Stomach (tissue), 9 donors: Measurements from ENCODE around the gene FLOT1. TPM values are rescaled to one million over a fixed set of nuclear protein-coding genes. Genes with fewer than 3 reads are reported as not detected.

Experiments
- DNase-seq, 2 donors: peaks; one replicate each; pipeline versions ENCODE4 v3.0.0 to v3.0.0-alpha.2; 2013 to 2019
- H3K27ac ChIP-seq, 5 donors: fragments of 200-600 bp in 4 of 5; sonication (generic) in 4 of 5; one replicate each; pipeline ENCODE4 v1.5.1; 2013 to 2019; ENCODE audit warnings: mild to moderate bottlenecking in 1 of 5, moderate library complexity in 1 of 5
- H3K27me3 ChIP-seq, 3 donors: fragments of 200-600 bp; sonication (generic); one replicate each; pipeline ENCODE4 v1.5.1; 2017 to 2019; ENCODE audit warnings: mixed run types in 1 of 3
- H3K36me3 ChIP-seq, 4 donors: fragments of 200-600 bp; sonication (generic); 1 replicate in 3 of 4; 2 replicates in 1 of 4; pipeline ENCODE4 v1.5.1; 2016 to 2019
- H3K4me1 ChIP-seq, 4 donors: fragments of 200-600 bp; sonication (generic); one replicate each; pipeline ENCODE4 v1.5.1; 2016 to 2019
- H3K4me3 ChIP-seq, 4 donors: fragments of 200-600 bp; sonication (generic) in 3 of 4; one replicate each; pipeline ENCODE4 v1.5.1; 2016 to 2019; ENCODE audit warnings: mild to moderate bottlenecking in 1 of 4
- H3K9me3 ChIP-seq, 4 donors: fragments of 200-600 bp; sonication (generic); one replicate each; pipeline ENCODE4 v1.5.1; 2016 to 2019
- EP300 ChIP-seq: sonication (generic); formaldehyde crosslinking; IDR thresholded peaks from one replicate; pipeline ENCODE4 v1.6.1; 2017; ENCODE audit warnings: antibody characterized with exemption
- POLR2A ChIP-seq, 4 donors: fragments of 450-650 bp; IDR thresholded peaks; one replicate each; pipeline ENCODE4 v1.6.1; 2016; ENCODE audit warnings: antibody characterized with exemption in 4 of 4, control low read depth in 2 of 4, mild to moderate bottlenecking in 1 of 4, moderate library complexity in 1 of 4
- POLR2AphosphoS5 ChIP-seq, 3 donors: sonication (generic); formaldehyde crosslinking; IDR thresholded peaks; one replicate each; pipeline ENCODE4 v1.6.1; 2016; ENCODE audit warnings: antibody characterized with exemption in 3 of 3
- WGBS, 5 donors: extraction: QIAGEN DNeasy Blood & Tissue Kit in 3 of 5; methylation state at CpG; one replicate each; pipeline versions ENCODE4 v1.1.5 to v1.1.7; 2013 to 2018; 5-methylcytosine and 5-hydroxymethylcytosine counted together
- intact Hi-C: fragments of 100-400 bp; cut with DNase I; formaldehyde crosslinking; loops from one replicate; pipeline ENCODE4 v1.15.1; 2023; ENCODE audit warnings: low total_unique reads
- polyA plus RNA-seq, 3 donors: library from polyadenylated mRNA; stranded (reverse); fragments of 200-250 nt; gene quantifications; one replicate each; pipeline ENCODE4 v1.2.3, GENCODE V29; 2013
- total RNA-seq, 5 donors: library from RNA; depleted of rRNA; stranded (reverse); fragments of >200 nt; gene quantifications; one replicate each; pipeline versions ENCODE4 v1.1.0 to v1.2.3, GENCODE V29; 2014 to 2016
- TF ChIP-seq, protein P1 (sequence below), 7 experiments: fragments of 450-650 bp in 4 of 7; fragments of 200-600 bp in 3 of 7; sonication (generic) in 3 of 7; IDR thresholded peaks; one replicate each; pipeline ENCODE4 v1.5.1; 2016 to 2019; ENCODE audit warnings: antibody characterized with exemption in 7 of 7, control low read depth in 2 of 7, mild to moderate bottlenecking in 1 of 7
- donor health status: healthy with polysubstance abuse.
- donor health status: Bipolar disorder and iron deficiency.
- donor health status: healthy.

FLOT1 gene
- total and polyA plus RNA-seq, 8 donors, result 40.6 to 201 (median 125) TPM

- H3K27ac ChIP-seq, result peak overlapping the region in 4 of 5 donors; percentile 79 to 89 (median 86)
- no peaks in the 10 kb centered on the region for H3K9me3 ChIP-seq
- DNase-seq, result no peak
- H3K27me3 ChIP-seq, result no peaks in the 10 kb centered on the region
- 80 to 96% (median 90%) methylated on average over 1 of the region's 1 CpG for WGBS, 5 donors
- H3K4me1 ChIP-seq, result peaks cover 45 to 69% (median 57%) of the 10 kb centered on the region in 4 donors
- TF ChIP-seq POLR2AphosphoS5 (IDR thresholded peaks at IDR 0.05) (no peak), EP300 (no peak), POLR2A (IDR thresholded peaks at IDR 0.05) (no peak)
- TF ChIP-seq, protein P1, sequence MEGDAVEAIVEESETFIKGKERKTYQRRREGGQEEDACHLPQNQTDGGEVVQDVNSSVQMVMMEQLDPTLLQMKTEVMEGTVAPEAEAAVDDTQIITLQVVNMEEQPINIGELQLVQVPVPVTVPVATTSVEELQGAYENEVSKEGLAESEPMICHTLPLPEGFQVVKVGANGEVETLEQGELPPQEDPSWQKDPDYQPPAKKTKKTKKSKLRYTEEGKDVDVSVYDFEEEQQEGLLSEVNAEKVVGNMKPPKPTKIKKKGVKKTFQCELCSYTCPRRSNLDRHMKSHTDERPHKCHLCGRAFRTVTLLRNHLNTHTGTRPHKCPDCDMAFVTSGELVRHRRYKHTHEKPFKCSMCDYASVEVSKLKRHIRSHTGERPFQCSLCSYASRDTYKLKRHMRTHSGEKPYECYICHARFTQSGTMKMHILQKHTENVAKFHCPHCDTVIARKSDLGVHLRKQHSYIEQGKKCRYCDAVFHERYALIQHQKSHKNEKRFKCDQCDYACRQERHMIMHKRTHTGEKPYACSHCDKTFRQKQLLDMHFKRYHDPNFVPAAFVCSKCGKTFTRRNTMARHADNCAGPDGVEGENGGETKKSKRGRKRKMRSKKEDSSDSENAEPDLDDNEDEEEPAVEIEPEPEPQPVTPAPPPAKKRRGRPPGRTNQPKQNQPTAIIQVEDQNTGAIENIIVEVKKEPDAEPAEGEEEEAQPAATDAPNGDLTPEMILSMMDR (IDR thresholded peaks at IDR 0.05), result no peak
- H3K36me3 ChIP-seq, result no peaks in the 10 kb centered on the region
- H3K4me3 ChIP-seq, result no peak overlapping the region
- intact Hi-C loops, result no loop called here
These were observed 38.1 kb upstream of the FLOT1 start for GRCh38 chr6:30780642-30780920.

DNA sequence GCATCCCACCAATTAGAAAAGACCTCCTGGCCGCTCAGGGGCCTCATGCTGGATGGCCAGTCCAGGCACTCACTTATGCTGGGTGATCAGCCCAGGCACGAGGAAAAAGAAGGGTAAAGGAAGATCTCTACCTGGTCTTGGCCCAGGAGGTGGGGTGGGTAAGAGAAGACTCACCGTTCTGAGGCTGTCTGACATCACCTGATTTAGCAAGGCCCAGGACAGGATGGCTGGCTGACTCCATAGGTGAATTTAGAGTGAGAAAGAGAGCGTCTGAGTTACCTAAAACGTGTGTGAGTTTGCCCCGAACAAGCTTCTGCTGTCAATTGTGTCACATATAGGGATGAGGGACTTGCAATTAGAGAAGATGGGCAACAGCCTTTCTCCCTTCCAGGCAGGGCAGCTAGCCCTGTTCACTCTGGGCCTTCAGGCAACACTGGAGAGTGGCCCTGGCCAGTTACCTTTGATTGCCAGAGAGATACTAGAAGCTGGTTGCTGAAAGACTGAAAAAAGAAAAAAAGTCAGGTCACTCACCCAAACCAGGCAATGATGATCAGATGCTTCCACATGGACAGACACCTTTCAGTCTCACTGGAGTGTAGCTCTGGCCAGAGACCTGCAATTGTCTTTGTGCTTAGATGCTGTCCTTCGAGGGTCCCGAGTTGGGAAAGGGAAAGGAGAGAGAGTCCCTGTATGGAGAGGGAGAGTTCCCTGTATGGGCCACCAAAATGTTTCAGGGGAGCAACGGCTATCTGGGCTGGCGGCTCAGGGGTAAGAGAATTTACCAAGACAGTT, 37.6 kb upstream of the FLOT1 start:
- no peak overlapping the region for H3K4me3 ChIP-seq
- peak overlapping the region; percentile 63 to 89 (median 85) for H3K27ac ChIP-seq
- WGBS, 5 donors, result 79 to 87% (median 81%) methylated on average over 10 of the region's 10 CpGs
- no peak for TF ChIP-seq EP300
- no peak for TF ChIP-seq POLR2A (IDR thresholded peaks at IDR 0.05)
- TF ChIP-seq, protein P1 (IDR thresholded peaks at IDR 0.05), result no peak
- TF ChIP-seq POLR2AphosphoS5 (IDR thresholded peaks at IDR 0.05), result no peak
- no peaks in the 10 kb centered on the region for H3K9me3 ChIP-seq
- H3K27me3 ChIP-seq, result no peaks in the 10 kb centered on the region
- intact Hi-C loops, result no loop called here
- H3K36me3 ChIP-seq, result no peaks in the 10 kb centered on the region
- DNase-seq, result no peak
- peaks cover 45 to 69% (median 57%) of the 10 kb centered on the region in 4 donors for H3K4me1 ChIP-seq

DNA sequence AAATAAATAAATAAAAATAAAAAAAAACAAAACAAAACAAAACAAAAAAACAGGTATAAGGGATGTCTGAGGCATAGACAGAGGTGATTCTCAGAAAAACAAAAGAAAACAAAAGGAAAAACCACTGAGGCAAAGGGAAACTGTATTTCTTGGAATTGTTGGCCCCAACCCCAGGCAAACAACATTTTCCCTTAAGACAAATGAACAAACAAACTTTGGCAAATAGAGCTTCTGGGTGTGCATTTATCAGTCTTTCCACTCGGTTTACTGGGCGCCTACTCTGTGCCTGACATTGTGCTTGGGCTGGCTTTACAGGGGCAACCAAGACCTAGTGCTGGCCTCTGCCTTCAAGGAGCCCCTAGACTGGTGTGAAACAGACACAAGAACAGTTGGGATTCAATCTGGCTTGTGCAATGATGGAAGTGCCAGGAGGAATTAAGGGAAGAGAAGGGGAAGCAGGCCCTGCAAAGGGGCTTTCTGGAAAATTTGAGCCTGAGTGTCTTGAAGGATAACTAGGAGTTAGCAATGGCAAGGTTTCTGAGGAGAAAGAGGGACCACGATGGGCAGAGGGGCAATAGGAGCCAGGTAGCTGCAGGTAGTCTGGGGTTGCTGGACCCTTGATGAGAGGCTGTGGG, 35.6 kb upstream of the FLOT1 start:
- 45 to 62% (median 52%) methylated on average over 3 of the region's 3 CpGs for WGBS, 5 donors
- DNase-seq, result peak in 1 of 2 donors; percentile 35
- Histone ChIP-seq H3K4me3 (no peak overlapping the region), H3K4me1 (peaks cover 45 to 69% (median 57%) of the 10 kb centered on the region in 4 donors), H3K9me3 (no peaks in the 10 kb centered on the region), H3K36me3 (no peaks in the 10 kb centered on the region), H3K27ac (peak overlapping the region; percentile 71 to 89 (median 85)), H3K27me3 (no peaks in the 10 kb centered on the region)
- intact Hi-C loops, result no loop called here
- peak in 1 of 3 donors; percentile 15 for TF ChIP-seq POLR2AphosphoS5 (IDR thresholded peaks at IDR 0.05)
- TF ChIP-seq, protein P1 (IDR thresholded peaks at IDR 0.05), result no peak

- intact Hi-C loops, result no loop called here
- Histone ChIP-seq H3K4me1 (peaks cover 41 to 60% (median 52%) of the 10 kb centered on the region in 4 donors), H3K36me3 (no peaks in the 10 kb centered on the region), H3K9me3 (no peaks in the 10 kb centered on the region), H3K4me3 (no peak overlapping the region), H3K27me3 (no peaks in the 10 kb centered on the region), H3K27ac (peak overlapping the region in 4 of 5 donors; percentile 79 to 89 (median 86))
- no peak for DNase-seq
- TF ChIP-seq, protein P1 (IDR thresholded peaks at IDR 0.05), result no peak
- TF ChIP-seq POLR2A (IDR thresholded peaks at IDR 0.05) (no peak), POLR2AphosphoS5 (IDR thresholded peaks at IDR 0.05) (no peak), EP300 (no peak)
- WGBS, 5 donors, result 86 to 97% (median 94%) methylated on average over 3 of the region's 3 CpGs
These were observed 34.6 kb upstream of the FLOT1 start for GRCh38 chr6:30777155-30777485.
